GM21529 (cell line): ENCODE results near the gene LAMB3.

Experiments used
- ATAC-seq: cut with Tn5 transposase; IDR thresholded peaks from one replicate; pipeline ENCODE4 v1.9.1; 2021; ENCODE audit not compliant: unreplicated experiment

LAMB3 gene

DNA sequence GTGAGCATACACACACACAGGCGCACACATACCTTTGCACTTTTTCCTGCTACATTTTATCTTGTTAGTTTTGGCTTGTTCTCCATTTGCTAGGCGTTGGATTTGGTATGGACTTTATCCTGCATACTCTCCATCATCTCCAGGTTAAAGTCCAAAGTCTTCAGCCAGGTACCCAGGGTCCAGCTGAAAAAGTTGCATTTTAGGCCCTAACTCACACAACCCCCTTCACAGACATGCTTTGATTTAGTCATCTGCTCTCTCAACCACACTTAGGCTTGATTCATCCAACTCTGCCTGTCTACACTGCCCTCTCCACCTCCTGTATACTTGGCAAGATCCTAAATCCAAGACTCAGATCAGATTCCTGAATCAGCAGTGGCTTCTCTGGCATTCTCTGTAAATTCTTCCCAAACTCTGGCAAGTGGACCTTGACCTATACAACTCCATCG is 10.7 kb upstream of the LAMB3 start:
- ATAC-seq = no peak

GRCh38 chr1:209661071-209661470 is 8.8 kb upstream of the LAMB3 start:
- no peak for ATAC-seq

- peak; percentile 74 for ATAC-seq
Observed at GRCh38 chr1:209659909-209660308, 7.7 kb upstream of the LAMB3 start.

DNA sequence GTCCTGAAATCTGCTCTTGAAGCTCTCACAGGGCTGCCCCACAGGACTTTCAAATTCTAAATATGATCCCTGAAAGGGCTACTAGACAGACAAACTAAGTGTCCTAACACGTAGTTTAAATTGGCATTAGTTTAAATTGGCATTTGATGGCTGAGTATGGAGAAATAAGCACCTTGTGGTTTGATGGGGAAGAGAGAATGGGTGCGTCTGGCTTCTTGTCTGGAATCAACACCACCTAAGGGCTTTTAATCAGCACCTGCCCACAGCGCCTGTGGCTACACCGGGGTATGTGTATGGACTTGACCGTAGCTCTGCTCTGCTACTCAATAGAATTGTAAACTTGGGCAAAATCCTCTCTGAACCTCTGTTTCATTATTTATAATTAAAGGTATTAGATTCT is 5.7 kb upstream of the LAMB3 start:
- no peak for ATAC-seq

DNA sequence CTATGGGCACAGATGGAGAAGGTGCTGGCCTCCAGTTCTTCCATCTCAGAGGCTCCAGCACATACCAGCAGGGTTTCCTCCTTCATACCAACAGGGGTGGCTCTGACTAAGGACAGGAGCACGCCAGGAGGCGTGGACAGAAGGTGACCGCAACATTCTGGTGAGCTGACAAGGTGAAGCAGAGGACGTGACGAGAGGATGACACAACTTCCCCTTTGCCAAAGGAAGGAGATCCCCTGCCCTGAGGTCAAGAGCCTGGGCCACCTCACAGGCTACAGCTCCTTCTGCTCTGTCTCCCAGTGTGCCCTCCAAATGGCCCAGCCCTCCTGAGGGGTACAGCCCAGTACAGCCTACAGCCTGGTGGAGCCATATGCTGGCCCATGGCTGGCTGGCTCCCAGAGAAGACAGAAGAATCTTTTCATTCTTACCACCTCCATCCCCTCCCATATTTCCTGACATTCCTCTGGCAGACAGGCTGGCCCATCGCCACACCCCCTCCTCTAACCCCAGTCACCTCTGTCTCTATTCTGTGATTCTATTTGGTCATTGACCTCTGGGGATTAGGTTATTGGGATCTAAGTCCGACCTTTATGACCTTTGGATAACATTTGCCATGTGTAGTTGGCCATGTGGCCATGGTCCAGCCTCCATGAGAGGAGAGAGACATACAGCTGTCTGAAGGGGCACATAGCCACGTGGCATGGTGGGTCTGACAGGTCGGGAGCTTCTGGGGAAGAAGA is 5.1 kb upstream of the LAMB3 start:
- ATAC-seq = peak; percentile 63

DNA sequence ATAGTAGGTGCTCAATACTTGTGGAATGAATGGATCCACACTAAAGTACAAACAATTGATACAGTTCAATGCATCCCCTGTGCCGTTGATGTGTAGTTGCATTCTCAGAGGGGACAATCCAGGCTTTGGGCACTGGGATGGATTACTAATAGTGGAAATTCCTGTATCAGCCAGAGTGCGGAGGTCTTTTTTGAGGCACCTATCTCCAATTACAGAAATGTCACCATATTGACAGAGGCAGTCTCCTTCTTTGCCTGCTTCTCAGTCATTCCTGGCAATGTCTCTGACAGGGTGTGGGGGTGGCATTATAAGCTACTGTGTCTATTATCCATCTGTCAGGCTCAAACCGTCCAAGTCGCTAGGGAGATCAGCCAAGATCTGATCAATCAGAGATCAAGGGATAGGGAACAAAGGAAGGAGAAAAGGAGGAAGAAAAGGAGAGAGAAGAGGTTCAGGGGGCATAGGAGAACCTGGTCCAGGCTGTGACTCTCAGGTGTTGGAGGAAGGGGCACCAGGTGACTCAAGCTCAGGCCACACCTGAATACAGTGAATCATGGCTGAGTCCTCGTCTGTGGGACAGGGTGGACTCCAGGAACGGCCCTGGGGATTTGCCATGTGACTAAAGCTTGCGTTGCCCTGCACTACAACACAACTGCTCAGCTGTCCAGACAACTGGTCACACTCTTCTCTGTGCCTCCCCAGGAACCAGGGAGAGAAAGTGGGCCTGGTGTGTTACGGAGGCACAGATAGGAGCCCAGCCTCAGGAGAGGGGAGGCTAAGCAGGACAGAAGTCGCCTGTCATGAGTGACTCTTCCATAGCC is 3.4 kb upstream of the LAMB3 start:
- no peak for ATAC-seq

DNA sequence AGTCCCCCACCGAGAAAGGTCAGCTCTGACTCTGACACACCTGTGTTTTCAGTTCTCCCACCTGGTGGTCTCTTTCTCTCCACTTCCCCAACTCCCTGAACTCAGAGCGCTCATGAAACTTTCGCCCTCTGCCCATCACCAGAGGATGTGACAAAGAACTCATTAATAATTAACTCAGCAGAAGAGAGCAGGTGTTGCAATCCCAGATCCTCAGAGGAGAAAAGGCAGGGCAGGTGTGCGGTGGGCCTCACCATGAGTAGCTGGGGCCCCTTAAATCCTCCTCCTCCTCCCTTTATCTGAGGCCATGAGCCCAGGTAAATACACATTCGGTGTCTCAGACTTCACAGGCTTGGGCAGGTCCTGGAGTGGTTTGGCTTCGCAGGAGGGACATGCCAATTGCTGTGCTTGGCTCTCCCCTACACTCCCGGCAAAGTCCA is 1.7 kb upstream of the LAMB3 start:
- ATAC-seq = no peak

GRCh38 chr1:209652873-209653401 is 712 bp upstream of the LAMB3 start:
- no peak for ATAC-seq

GRCh38 chr1:209651138-209651587 is 1.1 kb downstream of the LAMB3 start:
- peak; percentile 72 for ATAC-seq

GRCh38 chr1:209650454-209650853 is 1.8 kb downstream of the LAMB3 start:
- no peak for ATAC-seq

- ATAC-seq = no peak
Observed at GRCh38 chr1:209648931-209649776, 3.1 kb downstream of the LAMB3 start.

GRCh38 chr1:209648346-209648745 is 3.9 kb downstream of the LAMB3 start:
- ATAC-seq = no peak

- no peak for ATAC-seq
Observed at GRCh38 chr1:209647156-209647555, 5.1 kb downstream of the LAMB3 start.

GRCh38 chr1:209646558-209646957 is 5.7 kb downstream of the LAMB3 start:
- no peak for ATAC-seq

- no peak for ATAC-seq
Observed at GRCh38 chr1:209645574-209646452, 6.4 kb downstream of the LAMB3 start.

DNA sequence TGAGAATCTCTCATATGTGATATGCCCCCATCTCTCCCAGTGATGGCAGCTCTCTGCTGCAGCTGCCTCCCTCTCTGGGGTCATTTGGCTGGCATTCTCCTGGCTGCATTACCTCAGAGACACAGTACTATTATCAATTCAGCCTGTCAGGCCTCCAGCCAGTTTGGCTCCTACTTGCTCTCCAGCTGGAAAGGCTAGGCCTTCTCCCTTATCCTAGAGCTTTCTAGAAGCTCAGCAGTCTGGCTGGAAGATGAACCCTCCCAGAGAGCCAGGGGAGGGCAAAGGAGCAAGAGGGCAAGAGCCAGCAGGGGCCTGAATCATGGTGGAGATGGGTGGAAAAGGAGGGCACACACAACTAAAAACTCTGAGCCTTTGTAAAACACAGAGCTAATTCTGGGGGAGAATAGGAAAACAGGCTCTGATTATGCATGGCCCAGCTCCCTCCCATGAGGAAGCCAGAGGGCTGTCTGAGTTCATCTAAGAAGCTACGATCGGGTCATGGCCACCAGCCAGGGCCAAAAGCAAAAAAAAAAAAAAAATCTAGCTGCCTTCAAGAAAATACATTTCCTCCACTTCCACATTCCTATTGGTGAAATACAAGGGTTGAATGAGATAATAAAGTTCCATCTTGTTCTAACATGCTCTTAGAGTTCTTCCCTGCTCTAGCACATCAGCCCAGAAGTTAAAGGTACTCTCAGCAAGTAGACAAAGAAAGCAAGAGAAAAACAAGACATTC is 8.8 kb downstream of the LAMB3 start:
- no peak for ATAC-seq

- ATAC-seq = no peak
Observed at GRCh38 chr1:209642816-209643215, 9.4 kb downstream of the LAMB3 start.

GRCh38 chr1:209641832-209642172 is 10.4 kb downstream of the LAMB3 start:
- ATAC-seq = no peak

- ATAC-seq = no peak
Observed at GRCh38 chr1:209635850-209636249, 16.4 kb downstream of the LAMB3 start.
